Femur (tissue), 1 donor: Measurements from ENCODE around the gene UVSSA.
"Not testable (repeated sequence)": the region's sequence is repeated elsewhere in the genome, so short reads cannot be mapped to it uniquely, and the experiment has no call there.

Experiments
- DNase-seq: peaks from one replicate; pipeline ENCODE4 v3.0.0-alpha.2; 2017

The UVSSA gene

DNA sequence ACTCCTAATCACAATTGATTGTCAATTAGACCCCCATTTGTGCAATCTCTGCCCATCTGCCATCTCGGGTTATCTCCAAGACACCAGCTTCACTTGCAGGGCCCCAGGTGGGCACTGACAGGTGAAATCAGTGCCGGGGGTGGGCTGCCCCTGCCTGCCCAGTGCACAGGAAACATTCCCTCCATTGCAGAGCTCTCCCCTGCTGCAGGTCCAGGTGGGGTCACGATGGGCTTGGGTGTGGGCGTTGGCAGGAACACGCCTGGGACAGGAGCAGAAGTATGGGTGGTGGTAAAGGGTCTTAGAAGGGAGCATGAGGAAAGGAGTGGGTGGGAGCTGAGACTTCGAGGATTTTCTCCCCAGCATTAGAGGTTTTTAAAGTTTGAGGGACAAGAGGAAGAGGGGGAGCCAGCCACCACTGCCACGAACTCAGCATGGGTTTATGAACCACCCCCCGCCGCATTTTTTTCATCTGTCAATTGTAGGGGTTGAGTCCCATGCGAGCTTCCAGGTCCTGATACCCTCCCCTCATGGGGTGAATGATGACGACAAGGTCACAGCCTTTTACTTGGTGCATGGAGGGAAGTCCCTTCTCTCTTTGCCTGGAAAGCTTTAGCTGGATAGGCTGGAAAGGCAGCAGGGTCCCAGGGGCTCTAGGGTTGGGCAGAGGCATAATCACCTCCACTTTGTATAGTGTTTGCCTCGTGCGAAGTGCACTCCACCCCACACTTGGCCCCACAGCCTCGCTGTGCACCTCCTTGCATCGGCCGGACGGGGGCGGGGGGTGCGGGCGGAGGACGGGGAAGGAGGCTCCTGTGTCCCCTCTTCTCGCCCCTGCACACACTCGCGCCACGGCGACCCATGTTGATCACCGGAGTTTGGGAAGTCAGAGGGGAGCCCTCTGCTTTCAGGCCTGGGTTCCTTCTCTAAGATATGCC lies 62.8 kb downstream of the UVSSA start:
- DNase-seq, result no peak

DNA sequence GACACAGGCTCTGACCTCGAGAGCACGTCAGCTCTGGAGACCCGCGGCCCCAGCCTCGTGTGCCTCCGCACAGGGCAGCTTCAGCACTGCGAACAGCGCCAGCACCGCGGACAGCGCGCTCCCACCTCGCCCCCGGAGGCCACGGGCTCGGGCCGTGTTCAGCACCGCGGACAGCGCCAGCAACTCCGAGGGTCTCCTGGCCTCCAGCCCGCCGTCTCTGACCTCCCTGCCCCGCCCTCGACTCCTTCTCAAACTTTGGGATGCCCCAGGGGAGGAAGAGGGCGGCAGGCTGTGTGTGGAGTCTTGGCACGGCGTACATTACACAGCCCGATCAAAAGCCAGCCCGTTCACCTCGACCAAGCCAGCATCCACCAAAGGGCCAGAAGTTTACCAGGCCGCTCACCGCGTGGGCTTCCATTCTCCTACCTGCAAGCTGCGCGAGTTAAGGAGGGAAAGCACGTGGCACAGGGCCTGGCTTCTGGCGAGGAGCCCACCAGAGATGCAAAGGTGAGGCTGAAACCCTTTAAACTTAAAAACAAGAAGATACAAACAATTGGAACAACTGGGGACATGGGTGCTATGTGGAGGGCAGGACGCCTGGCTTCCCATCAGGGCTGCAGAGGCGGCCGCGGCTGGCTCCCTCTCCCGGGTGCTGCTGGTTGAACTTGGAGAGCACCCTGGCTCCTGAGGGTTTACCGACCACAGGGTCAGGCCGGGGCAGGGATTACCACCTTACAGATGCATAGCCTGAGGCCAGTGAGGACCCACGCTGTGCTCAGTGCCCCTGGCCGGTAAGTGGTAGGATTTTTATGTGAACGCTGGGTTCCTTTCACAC lies 63.7 kb downstream of the UVSSA start:
- DNase-seq, result peak; percentile 83

DNA sequence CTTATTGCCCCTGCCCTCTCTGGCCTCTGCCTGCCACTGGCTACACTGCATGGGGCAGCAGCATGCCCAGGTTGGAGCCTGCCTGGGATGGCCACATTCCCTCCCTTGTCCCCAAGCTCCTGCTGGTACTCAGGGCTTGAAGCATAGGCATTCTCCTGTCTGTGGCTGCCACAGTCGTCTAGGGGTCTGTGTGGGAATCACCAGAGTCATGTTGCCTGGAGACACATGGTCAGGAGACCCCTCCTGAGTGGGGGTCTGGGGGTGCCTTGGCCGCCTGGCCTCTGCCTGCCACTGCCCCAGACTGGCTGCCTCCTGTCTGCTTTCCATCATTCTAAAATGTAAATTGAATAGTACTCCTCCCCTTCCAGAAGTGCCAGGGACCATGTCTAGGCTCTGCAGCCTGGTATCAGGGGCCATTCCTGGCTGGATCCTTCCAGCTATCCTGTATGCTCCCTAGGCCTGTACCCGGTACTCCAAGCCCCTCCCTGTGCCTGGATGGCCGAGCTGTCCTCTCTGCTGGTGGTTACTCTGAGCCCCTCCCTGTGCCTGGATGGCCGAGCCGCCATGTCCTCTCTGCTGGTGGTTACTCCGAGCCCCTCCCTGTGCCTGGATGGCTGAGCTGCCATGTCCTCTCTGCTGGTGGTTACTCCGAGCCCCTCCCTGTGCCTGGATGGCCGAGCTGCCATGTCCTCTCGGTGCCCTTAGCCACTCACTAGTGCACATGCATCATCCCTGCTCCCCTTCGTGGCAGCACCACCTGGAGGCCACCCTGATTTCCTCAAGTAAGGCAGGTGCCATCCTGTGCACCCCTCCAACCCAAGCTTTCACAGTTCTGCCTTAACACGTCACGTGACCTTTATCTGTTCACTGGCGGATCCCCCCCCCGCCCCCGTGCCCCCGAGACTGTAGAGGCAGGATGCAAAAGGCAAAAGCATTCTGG lies 64.7 kb downstream of the UVSSA start:
- DNase-seq, result no peak

DNA sequence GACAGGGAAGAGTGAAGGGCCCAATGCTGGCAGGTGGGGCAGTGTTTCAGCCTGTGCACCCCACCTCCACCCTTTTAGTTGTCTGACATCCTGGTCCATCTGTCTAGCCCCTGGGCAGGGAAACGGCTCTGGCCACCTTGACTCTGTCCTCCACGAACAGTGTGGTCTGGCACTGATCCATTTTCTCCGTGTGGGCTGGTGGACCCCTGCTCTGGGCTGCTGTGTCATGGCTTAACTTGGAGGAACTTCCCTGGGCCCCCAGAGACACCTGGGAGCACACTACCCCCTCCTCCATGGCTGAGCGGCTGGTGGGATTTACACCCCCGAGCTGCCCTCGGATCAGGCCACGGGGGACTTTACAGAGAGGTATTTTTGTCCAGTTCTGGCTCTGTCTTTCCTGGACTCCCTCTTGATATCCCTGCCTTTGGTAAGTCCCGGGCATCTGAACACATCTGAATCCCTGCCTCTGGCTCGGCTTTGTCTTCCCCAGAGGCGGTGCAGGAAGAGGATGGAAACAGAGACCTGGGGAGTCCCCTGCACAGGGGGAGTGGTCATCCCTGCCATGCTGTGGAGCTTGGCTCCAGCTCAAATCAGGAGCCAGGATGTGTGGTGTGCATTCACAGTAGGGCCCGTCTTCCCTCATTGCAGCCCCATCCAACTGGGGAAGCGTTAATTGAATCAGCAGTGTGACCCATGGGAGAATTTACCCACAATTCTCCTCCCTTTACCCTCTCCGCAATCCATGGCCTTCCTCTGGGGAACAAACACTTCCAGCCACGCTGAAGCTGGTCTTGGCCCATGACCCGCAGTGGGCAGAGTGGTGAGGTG lies 65.6 kb downstream of the UVSSA start:
- DNase-seq, result no peak

DNA sequence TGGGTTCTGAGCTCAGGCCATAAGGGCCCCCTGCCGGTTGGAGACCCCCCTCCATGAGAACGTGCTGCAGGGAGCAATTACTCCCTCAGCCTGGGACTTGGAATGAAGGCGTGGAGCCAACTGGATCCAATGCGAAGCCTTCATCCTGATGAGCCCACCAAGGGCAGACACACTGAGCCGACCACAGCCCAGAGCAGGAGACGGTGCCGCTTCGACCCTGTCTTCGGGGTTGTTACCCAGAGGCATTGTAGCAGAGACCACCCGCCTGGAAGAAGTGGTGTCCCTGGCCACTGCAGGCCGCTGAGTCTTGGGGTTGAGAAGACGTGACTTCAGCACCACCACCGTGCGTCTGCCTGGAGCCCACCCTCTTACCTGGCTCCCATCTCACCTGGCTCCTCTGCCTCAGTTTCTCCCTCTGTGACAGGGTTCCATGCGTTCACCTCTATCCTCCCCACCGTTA lies 66.2 kb downstream of the UVSSA start:
- no peak for DNase-seq

DNA sequence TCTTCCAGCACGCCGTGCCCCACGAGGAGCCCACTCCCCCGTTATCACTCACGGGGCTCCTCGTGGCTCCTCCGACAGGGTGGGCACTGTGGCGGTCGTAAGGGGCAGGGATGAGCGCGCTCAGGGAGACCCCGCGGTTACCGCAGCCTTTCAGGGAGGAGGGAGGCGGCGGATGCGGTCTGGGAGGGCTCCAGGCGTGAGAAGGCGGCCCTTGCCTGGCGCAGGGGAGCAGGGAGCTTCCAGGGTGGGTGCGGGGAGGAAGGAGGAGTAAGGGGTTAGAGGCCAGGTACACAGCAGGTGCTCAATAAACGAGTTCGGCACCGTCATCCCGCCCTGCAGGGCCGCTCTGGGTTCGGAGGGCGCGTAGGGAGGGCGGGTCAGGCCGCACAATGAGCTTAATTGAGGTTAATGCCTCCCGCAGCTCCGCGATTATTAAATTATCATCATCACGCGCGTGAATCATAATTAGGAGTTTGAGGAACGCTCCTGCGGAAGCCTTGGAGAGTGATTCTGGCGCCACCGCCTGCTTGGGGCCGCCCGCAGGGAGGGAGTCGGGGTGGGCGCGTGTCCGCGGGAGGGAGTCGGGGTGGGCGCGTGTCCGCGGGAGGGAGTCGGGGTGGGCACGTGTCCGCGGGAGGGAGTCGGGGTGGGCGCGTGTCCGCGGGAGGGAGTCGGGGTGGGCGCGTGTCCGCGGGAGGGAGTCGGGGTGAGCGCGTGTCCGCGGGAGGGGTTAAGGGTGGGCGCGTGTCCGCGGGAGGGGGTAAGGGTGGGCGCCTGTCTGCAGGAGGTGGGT lies 66.9 kb downstream of the UVSSA start:
- no peak for DNase-seq

DNA sequence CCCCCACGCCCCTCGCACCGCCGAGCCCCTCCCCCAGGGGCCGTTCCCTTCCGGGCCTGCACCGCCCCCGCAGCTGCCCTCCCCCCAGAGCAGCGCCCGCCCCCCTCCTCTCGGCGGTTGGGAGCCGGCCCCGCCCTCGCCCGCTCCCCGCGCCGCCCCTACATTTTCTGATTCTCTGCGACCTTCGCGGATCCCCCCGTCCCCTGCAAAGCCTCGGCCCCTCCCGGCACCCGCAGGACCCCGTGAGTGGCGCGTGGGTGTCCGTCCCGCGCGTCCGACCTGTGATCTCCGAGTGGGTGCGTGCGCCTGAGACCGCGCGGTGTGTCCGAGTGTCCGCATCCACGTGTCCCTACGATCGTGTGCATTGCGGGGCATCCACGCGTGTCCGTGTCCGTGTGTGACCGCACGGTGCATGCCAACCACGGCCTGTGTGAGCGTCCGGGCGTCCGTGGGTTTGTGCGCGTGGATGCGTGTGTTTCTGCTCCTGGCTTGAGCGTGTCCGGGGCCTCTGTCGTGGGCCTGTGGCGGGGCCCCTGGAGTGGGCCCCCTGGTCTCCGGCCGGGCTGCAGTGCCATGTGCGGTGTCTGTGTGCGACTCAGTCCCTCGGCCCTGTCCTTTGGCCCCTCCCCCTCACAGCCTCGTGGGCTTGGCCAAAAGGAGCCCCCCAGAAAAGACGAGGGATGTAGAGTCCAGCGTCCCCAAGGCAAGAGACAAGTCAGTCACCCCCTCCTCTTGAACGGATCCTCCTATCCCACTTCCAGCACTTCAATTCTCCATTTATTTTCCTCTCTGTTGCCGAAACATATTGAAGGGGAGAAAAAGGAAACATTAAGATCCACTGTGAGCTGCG lies 68.0 kb downstream of the UVSSA start:
- no peak for DNase-seq

DNA sequence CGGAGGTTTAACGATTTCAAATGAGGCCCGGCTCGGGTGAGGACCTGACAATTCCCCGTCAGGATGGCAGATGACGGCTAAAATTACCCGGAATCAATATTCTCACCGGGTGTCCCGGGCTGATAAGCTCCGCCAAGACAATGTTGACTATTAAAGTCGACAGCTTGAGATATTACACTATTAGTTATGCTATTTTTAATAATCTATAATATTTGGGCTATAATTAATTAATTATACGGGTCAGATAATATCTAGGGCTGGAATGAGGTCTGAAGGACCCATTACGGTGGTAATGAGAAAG lies 68.6 kb downstream of the UVSSA start:
- DNase-seq, result no peak

DNA sequence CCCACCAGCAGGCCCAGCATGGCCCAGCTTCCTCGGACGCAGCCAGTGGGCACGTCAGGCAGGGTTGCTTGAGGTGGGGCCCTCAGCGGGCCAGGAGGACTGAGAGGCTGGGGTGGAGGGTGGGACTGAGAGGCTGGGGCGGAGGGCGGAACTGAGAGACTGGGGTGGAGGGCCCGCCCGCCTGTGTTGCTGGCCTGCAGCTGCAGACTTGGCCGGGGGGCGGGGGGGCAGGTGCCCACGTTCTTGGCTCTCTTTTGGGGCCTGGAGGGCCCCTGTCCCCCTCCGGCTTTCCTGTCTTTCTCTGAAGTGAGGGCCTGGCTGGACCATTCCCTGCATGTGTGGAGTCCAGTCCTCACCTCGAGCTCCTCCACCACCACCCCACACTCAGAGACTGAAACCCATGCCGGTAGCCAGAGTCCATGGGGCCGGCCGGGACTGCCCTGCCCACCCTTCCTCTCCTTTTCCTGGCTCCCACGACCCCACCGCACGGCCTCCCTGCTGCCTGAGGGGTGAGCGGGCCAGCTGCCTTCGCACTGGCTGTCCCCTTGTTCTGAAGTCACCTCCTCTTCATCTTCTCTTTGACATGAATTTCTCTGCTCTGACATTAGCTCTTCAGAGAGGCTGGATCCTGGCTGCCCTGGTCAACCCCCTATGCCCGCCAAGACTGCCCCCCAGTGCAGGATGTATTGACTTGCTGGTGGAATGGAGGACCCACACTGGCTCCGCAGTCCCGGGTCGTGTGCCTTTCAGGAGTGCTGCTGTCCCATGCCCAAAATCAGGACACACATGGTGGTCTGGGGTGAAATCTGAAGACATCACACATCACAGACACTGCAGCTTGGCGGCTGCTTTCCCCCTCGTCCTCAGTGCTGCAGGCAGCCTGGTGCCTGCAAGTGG lies 69.3 kb downstream of the UVSSA start:
- peak; percentile 8 for DNase-seq

DNA sequence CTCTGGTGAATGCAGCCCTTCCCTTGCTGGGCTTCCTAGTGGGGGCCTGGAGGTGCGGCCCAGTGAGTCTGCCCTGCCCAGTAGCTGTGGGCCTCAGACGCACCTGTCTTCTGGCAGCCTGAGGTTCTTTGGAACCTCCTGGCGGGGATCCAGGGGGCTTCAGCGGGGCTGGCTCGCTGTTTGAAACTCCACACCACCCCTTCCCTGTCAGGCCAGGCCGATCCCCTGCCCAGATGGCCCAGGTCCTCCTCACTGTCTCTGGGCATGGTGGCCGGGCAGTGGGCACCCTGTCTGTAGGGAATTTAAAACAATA lies 69.9 kb downstream of the UVSSA start:
- DNase-seq, result peak; percentile 19

DNA sequence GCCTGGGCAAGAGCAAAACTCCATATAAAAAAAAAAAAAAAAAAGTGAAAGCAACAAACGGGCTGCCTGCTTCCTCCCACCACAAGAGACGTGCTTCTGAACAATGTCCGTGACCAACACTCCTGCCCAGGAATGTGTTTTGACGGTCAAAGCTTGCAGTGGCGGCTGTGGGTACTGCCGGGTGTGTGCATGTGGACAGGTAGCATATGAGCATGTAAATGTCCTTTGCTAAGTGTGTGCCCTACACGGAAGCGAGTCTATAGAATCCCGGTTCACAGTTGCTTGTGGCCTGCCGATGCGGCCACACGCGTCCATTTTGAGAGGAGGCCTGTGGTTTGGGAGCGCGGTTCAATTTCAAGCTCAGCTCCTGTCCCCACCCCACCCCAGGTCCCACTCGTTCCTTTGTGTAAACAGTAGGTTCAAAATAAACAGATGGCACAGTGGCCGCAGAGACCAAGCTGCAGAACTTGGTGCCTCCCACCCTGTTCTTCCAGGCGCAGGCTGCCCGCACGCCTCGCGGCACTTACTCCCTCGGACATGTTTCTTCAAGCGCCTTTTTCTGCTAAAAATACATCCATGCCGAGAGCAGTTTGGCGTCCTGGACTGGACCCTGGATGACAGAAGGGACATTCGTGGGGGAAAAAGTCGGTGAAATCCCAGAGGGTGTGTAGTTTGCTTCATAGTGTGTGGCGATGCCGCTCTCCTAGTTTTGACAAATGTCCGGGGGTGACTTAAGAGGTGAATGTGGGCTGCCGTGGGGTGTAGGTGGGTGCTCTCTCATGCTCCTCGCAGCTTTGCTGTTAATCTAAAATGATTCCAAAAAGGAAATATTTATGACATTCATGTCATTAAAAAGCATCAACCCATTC lies 70.7 kb downstream of the UVSSA start:
- peak; percentile 2 for DNase-seq

DNA sequence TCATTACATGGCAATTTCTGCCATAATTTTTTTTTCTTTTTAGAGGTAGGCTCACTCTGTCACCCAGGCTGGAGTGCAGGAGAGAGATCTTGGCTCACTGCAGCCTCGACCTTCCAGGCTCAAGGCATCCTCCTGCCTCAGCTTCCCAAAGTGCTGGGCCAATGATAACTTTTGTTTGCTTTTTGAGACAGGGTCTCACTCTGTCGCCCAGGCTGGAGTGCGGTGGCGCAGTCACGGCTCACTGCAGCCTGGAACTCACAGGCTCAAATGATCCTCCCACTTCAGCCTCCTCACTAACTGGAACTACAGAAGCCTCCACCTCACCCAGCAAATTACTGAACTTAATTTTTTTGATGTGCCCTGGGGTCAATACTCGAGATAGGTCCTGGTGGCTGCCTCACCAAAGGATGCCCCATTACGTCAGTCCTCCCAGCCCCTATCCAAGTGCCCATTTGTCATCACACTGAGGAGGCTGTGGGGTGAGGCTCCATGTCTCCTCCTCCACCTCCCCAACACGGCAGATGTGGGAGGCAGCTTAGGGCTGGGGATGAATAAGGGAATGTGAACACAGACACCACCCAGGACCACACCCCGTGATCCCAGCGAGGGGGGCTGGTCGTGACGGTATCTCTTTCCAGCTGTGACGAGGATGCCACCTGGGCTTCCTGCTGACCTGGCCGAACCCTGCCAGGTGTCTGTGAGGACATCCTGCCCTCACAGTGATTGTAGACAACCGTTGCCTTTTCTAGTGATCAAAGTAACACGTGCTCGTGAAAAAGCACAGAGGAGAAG lies 71.7 kb downstream of the UVSSA start:
- no peak for DNase-seq

DNA sequence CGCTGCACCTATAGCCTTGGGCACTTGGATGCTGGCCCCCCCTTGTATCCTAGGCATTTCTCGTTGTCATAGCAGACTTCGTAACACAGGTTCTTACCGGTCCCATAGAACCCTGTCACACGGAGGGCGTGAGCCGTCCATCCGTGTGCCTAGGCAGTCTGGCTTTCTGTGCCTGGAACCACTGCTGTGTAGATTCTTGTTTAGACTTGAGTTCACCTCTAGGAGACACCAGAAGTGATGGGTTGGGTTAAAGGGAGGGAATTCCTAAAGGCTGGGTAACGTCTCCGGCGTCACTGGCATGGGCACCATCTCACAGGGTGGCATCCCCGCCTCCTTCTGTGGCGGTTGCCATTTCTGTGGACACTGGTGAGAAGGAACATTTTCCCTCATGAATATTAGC lies 72.7 kb downstream of the UVSSA start:
- no peak for DNase-seq

DNA sequence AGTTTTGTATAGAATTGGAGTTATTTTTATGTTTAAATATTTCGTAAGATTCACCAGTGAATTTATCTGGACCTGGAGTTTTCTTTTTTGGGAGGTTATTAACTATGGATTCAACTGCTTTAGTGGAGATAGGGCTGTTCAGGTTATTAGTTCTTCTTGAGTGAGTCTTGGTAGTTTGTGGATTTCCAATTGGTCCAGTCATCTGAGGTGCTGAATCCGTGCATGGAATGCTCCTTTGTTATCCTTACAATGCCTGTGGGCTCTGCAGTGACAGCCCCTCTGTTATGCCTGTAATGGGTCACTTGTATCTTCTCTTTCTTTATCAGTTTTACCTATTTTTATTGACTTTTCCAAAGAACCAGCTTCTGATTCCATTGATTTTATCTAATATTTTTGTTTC lies 74.6 kb downstream of the UVSSA start:
- no peak for DNase-seq

DNA sequence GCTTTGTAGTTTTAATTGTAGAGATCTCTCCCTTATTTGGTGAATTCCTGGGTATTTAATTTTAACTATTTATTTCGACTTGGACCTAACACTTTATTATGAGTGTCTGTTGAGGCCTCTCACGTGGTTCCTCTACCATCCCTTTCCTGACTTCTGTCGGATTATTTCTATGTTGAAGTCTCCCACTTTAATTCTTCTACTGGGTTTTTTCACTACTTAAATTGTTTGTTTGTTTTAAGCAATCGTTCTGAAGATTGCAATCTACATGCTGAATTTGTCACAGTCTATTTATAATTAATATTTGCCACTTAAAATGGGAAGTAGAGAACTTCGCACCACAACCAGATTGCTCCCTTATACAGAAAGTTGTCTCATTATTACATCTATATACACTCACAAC lies 80.0 kb downstream of the UVSSA start:
- no peak for DNase-seq

DNA sequence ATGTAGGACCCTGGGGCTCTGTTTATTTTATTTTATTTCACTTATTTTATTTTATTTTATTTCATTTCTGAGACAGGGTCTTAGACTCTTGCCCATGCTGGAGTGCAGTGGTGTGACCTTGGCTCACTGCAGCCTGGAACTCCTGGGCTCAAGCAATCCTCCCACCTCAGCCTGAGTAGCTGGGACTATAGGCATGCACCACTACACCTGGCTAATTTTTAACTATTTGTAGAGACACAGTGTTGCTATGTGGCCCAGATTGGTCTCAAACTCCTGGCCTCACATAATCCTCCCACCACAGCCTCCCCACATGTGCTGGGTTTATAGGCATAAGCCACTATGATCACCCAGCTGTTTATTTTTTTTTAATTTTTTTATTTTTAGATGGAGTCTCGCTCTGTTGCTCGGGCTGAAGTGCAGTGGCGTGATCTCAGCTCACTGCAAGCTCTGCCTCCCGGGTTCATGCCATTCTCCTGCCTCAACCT lies 96.7 kb downstream of the UVSSA start:
- not testable (repeated sequence) for DNase-seq
